GM10847 (cell line): ENCODE data around the gene CAMK1G.

Experiments used
- POLR2A ChIP-seq: IDR thresholded peaks from 2 replicates; pipeline ENCODE4 v1.6.1; 2011; ENCODE audit not compliant: insufficient read length; ENCODE audit errors: extremely low read depth

The CAMK1G gene

DNA sequence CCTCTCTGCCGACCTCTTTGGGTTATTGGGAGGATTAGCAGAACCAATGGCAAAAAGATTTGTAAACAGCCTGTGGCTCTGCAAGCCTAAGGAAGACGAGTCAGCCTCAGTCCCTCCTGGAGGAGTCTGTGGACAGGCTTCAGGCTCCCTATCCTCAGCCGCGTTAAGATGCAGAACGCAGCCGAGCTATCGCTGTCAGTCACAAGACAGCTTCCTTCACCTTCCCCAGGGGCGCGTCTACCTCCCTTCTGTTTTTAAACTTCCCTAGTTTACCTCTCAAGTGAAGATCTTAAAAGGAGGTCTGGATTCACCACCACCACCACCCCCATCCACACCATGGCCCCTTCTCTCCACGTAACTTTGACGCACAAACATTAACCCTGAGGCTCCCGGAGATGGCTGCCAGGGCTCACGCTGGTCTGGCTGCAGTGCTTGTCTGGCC, 738 bp downstream of the CAMK1G start:
- TF ChIP-seq POLR2A: no peak

DNA sequence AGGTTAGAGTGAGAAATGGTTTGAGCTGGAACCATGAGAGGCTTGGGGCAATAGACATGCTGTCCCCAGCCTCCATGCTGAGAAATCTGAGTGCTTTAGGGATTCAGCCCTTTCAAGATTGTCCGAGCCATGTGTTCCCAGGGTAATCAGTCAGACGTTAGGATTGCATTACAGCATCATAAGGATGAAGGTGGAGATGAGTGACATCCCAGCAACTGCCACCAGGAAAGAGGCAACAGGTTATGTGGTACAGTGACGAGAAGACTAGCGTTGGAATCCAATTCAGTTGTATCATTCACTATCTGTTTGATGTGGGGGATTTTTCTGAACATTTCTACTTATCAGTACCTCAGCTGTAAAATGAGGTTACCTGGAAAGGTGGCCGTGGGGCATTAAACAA, 1.7 kb downstream of the CAMK1G start:
- TF ChIP-seq POLR2A: no peak

DNA sequence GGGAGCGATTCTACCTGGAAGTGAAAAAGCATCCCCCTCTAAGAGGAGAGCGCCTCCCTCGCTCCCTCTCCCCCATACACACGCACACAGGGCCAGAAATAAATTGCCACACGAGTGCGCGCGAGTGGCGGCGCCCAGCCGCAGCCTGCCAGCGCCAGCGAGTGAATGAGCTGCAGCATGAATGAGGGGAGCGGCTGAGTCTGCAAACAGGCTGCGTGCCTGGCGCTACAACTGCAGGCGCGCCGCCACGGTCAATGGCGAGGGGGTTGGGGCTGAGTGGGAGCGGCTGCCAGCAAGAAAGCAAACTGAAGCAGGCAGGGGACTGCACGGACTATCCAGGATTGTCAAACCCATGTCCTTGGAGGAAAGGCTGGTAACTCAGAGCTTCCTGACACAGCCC, 2.2 kb downstream of the CAMK1G start:
- TF ChIP-seq POLR2A: no peak

DNA sequence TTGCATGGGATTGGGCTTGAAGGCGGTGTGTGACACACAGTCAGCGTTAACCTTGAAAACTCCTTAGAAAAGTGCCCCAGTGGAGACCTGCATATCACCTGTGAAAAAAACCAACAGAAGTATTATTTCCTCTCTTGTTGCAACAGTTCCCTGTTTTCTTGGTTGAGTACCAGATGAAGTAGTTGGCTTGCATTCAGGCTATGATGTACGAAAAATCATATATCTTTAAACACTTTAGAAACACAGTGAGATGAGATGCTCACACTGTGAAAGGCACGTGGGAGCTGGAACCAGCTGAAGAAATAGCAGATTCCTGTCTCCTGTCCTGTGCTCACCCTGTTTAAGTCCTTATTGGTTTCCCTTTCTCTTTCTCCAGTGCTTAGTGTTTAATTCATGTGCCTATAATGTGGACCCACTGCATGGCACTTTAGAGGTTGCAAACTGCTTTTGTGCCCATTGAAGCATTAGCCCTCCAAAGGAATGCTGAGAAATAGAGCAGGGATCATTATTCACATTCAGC, 2.8 kb downstream of the CAMK1G start:
- TF ChIP-seq POLR2A: no peak

DNA sequence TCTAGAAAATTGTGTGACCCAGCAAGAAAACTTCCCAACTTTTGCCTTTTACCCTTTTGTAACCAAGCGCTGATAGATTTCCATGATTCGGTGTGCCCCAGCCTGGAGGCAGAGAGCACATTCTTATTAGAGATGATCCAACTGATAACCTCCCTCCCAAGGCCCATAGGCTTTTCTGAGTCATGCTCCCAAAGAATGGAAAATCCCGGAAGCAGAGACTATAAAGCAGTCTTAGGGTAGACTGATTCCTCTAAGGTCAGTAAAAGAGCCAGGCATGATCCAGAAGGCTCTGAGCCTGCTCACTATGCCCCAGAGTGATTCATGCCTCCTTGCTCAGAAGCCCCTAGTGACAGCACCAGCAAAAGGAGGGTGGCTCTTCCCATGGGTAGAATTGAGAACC, 4.3 kb downstream of the CAMK1G start:
- TF ChIP-seq POLR2A: no peak

DNA sequence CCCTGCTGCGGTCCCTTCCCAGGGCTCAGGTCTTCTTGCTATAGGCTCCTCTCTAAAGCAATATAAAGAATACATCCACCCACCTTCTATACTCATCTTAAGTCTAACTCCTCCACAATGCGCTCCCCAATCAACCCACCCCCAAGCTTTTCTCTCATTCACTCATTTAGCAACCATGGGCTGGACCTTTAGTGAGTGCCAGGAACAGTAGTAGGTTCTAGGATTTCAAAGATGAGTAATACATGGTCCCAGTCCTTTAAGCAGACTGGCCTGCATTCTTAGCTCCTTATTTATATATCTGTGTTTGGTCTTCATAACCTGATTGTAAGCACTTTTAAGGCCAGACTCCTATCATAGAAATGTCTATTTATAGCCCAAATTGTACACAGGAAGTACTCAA, 5.9 kb downstream of the CAMK1G start:
- no peak for TF ChIP-seq POLR2A

DNA sequence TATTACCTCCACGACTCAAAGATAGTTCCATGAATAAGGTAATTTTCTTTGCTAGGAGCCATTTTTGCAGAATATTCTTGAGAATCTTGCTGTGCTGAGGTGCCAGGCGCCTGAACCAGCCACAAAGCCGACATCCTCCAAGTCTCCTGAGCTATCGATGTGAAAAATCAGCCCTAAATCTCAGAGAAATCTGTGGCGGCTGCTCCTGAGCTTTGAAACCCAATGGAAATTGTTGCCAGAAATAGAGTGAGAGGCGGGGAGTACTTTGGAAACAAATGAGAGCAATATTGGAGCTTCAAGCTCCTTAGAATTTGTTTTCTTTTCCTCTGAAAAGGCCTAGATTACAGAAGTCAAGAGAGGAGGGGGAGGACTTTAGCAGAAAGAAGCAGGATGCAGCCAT, 6.3 kb downstream of the CAMK1G start:
- no peak for TF ChIP-seq POLR2A

DNA sequence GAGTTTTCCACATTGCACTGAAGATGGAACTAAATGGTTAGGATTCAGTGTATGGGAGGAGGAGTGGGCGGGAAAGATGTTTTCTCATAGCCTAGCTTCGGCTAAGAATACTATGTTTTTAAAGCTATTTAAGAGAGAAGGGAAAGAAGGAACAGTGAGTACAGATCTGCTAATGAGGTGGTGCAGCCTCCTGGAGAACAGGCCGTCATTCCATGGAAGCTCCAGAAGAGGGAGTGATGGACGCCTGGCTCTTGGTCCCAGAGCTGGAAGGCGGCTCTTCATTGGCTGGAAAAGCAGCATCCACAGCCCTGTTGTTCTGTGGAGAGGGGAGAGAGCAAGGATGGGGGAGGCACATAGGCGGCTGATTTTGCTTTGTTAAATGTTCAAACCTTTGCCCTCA, 6.9 kb downstream of the CAMK1G start:
- TF ChIP-seq POLR2A: no peak

DNA sequence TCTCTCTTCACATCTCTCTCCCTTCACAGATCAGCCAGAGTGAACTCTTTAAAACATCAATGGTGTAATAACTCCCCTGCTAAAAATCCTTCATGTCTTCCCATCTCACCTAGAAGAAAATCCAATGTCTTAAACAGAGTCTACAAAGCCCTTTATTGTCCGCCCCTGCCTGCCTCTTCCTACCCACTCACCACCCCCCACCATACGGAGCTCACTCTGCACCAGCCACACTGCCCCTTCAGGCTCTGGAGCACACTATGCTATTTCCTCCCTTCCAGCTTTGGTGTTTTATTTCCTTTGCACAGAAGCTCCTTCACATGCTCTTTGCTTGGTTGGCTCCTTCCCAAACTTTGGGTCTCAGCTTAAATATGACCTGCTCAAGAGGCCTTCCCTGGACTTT, 10.2 kb downstream of the CAMK1G start:
- no peak for TF ChIP-seq POLR2A

DNA sequence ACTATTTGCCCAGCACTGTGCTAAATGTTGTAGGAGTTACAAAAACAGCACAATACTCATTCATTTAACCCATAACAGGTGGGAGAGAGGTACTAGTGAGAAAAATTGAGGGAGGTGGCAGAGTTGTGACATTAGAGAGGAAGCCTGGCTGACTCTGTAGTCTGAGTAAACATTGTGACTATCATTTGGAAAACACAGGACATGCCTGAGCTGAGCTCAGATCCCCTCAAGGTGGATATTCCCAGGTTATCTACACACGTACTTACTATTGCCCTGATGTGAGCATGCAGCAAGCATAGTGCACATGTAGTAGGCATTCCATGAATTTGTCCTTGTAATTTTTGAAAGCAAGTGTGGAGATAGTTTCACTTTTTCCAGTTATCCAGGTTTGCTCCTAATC, 10.9 kb downstream of the CAMK1G start:
- TF ChIP-seq POLR2A: no peak

DNA sequence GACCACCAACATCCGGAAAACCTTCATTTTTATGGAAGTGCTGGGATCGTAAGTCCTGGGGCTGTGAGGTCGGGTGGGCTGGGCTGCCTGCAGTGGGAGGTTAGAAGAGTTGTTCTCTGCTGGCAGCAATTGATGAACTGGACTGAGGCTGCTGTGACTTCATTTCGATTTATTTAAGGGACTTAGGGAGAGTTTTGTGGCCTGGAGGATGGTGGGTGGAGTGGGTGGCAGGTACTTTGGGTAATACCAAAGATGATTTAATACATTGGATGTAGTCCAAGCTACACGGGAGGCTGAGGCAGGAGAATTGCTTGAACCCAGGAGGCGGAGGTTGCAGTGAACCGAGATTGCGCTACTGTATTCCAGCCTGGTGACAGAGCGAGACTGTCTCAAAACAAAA, 11.5 kb downstream of the CAMK1G start:
- no peak for TF ChIP-seq POLR2A

DNA sequence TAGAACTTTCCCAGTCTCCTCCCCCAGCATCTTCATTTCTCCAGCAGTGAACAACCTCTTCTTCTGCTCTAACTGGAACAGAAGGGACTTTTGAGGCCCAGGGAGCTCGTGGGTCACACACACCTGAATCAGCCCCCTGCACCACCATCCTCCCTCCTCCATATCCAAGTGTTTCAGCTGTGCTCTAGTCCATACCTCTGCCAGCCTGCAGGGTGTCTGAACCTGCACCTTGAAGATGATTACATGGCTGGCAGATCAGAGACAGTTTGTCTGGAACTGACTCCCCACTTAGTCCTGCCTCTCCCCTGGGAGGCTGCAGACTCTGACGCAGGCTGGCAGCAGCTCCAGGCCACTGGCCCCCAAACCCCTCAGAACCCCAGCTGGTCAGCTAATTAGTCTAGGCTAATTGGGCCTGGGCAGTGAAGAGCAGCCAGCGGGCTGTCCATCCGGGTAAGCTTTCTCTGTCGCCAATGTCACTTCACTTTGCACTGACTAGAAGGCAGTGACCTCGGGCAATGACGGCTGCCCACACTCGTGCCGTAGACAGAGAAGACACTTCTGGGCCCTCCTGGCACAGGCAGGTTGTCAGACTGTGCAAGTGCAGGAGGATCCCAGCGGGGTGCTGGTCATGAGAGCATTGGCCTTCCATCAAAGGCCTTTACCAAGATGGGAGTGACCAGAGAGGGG, 12.2 kb downstream of the CAMK1G start:
- TF ChIP-seq POLR2A: no peak

DNA sequence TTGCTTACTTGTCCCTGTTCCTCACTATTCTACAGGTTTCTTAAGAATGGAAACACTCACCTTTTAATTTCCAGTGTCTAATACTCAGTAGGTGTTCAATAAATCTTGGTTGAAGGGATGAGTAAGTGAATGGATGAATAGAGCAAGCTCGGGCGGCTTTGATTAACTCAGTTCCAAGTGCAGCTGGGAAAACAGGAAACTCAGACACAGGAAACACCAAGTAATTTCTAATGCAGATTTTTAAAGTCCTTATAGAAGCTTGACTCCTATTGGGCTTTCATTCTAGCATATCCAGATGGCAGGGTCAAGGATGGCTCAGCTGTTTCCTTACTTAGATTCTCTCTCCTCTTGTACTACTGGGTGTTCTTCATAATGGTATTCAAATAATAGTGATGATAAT, 14.0 kb downstream of the CAMK1G start:
- TF ChIP-seq POLR2A: no peak

DNA sequence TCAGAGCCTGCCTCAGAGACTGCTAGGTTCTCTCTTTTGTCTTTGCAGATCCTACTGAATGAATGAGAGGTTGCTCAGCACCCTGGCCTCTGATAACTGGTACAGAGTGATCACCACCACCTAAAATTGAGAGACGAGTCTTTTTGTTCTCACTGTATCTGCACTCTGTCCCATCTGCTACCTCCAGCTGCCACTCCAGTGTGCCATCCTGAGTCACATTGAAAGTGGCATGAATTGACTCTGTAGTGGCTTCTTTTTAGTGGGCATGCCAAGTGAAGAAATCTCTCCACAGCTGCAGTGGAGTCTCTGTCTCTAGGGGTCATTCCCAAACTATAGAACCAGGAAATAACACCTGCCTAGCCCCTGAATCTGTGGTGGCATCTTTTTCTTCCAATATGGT, 14.7 kb downstream of the CAMK1G start:
- TF ChIP-seq POLR2A: no peak

DNA sequence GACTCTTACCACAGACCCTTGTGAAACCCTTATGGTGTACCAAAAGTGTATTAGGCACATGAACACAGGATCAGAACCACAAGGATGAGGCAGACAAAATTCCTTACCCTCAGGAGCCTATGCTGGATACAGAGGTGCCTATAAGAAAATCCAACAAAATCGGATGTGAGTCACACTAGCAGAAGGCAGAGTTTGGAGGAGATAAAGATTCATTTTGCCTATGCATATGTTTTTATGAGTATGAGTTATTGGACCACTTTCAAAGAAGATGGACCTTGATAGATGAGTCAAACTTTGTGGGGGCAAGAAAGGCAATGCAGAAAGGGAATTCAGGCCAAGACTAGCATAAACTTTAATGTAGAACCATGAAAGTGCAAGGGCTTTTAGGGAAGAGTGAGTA, 17.0 kb downstream of the CAMK1G start:
- TF ChIP-seq POLR2A: no peak

DNA sequence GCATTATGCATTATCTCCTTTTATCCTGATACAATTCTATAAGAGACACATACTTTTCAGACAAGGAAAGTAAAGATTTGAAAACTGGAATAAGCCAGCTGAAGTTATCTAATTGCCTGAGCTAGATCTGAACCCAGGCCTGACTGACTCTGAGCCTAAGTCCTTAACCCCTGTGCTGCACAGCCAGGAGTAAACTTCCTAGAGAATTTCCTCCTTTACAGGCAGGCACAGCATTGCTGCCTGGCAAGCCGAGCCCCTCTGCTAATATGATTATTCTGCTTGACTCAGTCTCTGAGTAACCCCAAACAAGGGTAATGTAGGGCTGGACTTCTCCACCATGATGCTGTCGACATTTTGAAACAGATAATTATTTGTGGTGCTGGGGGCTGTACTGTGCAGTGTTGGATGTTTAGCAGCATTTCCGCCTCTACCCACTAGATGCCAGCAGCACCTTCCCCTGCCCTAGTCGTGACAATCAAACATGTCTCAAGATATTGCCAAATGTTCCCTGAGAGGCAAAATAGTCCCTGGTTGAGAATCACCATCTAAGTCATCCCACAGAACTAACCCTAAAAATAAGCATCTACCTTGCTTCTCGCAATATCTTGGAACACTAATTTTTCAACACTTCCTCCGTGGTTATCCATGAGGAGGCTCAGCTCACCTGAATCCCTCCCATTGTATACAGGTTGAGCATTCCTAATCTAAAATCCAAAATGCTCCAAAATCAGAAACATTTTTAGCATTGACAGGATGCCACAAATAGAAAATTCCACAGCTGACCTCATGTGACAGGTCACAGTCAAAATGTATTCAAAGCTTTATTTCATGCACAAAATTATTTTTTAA, 18.5 kb downstream of the CAMK1G start:
- no peak for TF ChIP-seq POLR2A
